Parathyroid adenoma (tissue), 2 donors: ENCODE data around the gene PFKFB2.

Experiments
- H2AFZ ChIP-seq: fragments of 300-600 bp; sonication (generic); one replicate; pipeline ENCODE4 v1.7.0; 2017; ENCODE audit warnings: antibody characterized with exemption, mild to moderate bottlenecking
- H3K27ac ChIP-seq: fragments of 300-600 bp; sonication (generic); one replicate; pipeline ENCODE4 v1.7.0; 2017
- H3K27me3 ChIP-seq: fragments of 300-600 bp; sonication (generic); one replicate; pipeline ENCODE4 v1.7.0; 2017; ENCODE audit warnings: low read length; ENCODE audit not compliant: control insufficient read depth, insufficient read depth
- H3K36me3 ChIP-seq: fragments of 300-600 bp; sonication (generic); one replicate; pipeline ENCODE4 v1.7.0; 2017; ENCODE audit warnings: low read length; ENCODE audit not compliant: control insufficient read depth, insufficient read depth
- H3K4me1 ChIP-seq: fragments of 300-600 bp; sonication (generic); one replicate; pipeline ENCODE4 v1.7.0; 2017; ENCODE audit warnings: control low read depth
- H3K4me2 ChIP-seq: fragments of 300-600 bp; sonication (generic); one replicate; pipeline ENCODE4 v1.7.0; 2017; ENCODE audit warnings: low read length
- H3K4me3 ChIP-seq: fragments of 300-600 bp; sonication (generic); one replicate; pipeline ENCODE4 v1.7.0; 2017; ENCODE audit warnings: low read depth, low read length
- H3K79me2 ChIP-seq: fragments of 300-600 bp; sonication (generic); one replicate; pipeline ENCODE4 v1.7.0; 2017; ENCODE audit warnings: control low read depth
- H3K9ac ChIP-seq: fragments of 300-600 bp; sonication (generic); one replicate; pipeline ENCODE4 v1.7.0; 2017; ENCODE audit warnings: mild to moderate bottlenecking
- H3K9me3 ChIP-seq: fragments of 300-600 bp; sonication (generic); one replicate; pipeline ENCODE4 v1.7.0; 2017; ENCODE audit warnings: low read length; ENCODE audit not compliant: control insufficient read depth
- CTCF ChIP-seq: fragments of 300-600 bp; sonication (generic); IDR thresholded peaks from one replicate; pipeline ENCODE4 v1.7.0; 2017; ENCODE audit warnings: antibody characterized with exemption, mild to moderate bottlenecking
- donor health status: primary hyperparathyroidism.

Gene PFKFB2

GRCh38 chr1:207049974-207050391 lies 3.1 kb upstream of the PFKFB2 start:
- Histone ChIP-seq H3K9ac (no peak overlapping the region), H3K4me2 (peak overlapping the region; percentile 71), H3K36me3 (no peaks in the 10 kb centered on the region), H2AFZ (peak overlapping the region; percentile 95), H3K27ac (no peak overlapping the region), H3K79me2 (no peaks in the 10 kb centered on the region), H3K9me3 (no peaks in the 10 kb centered on the region), H3K4me3 (peak overlapping the region; percentile 57), H3K4me1 (no peaks in the 10 kb centered on the region), H3K27me3 (no peaks in the 10 kb centered on the region)
- TF ChIP-seq CTCF, result peak; percentile 61

GRCh38 chr1:207050480-207051190 lies 2.4 kb upstream of the PFKFB2 start:
- Histone ChIP-seq H3K4me3 (peak overlapping the region; percentile 57), H2AFZ (peak overlapping the region; percentile 95), H3K9ac (peak overlapping the region; percentile 46), H3K4me1 (no peaks in the 10 kb centered on the region), H3K27ac (peak overlapping the region; percentile 78), H3K4me2 (peak overlapping the region; percentile 71), H3K9me3 (no peaks in the 10 kb centered on the region), H3K79me2 (no peaks in the 10 kb centered on the region), H3K27me3 (no peaks in the 10 kb centered on the region), H3K36me3 (no peaks in the 10 kb centered on the region)
- no peak for TF ChIP-seq CTCF

- peak within 1 kb of the TSS; percentile 78 for H3K27ac ChIP-seq
- H3K4me2 ChIP-seq, result peak within 1 kb of the TSS; percentile 71
- no peaks in the 10 kb centered on the region for H3K36me3 ChIP-seq
- H3K9me3 ChIP-seq, result no peaks in the 10 kb centered on the region
- no peaks in the 10 kb centered on the region for H3K27me3 ChIP-seq
- peak within 1 kb of the TSS; percentile 46 for H3K9ac ChIP-seq
- no peaks in the 10 kb centered on the region for H3K4me1 ChIP-seq
- TF ChIP-seq CTCF, result no peak
- peak within 1 kb of the TSS; percentile 95 for H2AFZ ChIP-seq
- H3K4me3 ChIP-seq, result peak within 1 kb of the TSS; percentile 72
- H3K79me2 ChIP-seq, result no peaks in the 10 kb centered on the region
Observed at GRCh38 chr1:207051191-207051943, 1.7 kb upstream of the PFKFB2 start, which contains the start of gene YOD1. Gene YOD1 (minus strand): TSS chr1:207051208. CDS start chr1:207051030, 178 bp downstream.

- peak overlapping the region; percentile 27 for H3K4me2 ChIP-seq
- no peaks in the 10 kb centered on the region for H3K9me3 ChIP-seq
- no peak overlapping the region for H3K27ac ChIP-seq
- no peak overlapping the region for H2AFZ ChIP-seq
- H3K79me2 ChIP-seq, result no peaks in the 10 kb centered on the region
- H3K4me1 ChIP-seq, result no peaks in the 10 kb centered on the region
- no peak overlapping the region for H3K4me3 ChIP-seq
- no peak overlapping the region for H3K9ac ChIP-seq
- no peaks in the 10 kb centered on the region for H3K36me3 ChIP-seq
- H3K27me3 ChIP-seq, result no peaks in the 10 kb centered on the region
- TF ChIP-seq CTCF, result no peak
Observed at GRCh38 chr1:207054491-207054890, 1.4 kb downstream of the PFKFB2 start.
